SKM-1 (cell line): ENCODE measurements around the gene FEM1C.
A peak's percentile ranks its signal among the peaks of the same experiment; 100 is the strongest.

Experiments
- DNase-seq: peaks from one replicate; lab custom pipeline; 2025; ENCODE audit not compliant: unreplicated experiment; lab: John Stamatoyannopoulos, UW

FEM1C gene

DNA sequence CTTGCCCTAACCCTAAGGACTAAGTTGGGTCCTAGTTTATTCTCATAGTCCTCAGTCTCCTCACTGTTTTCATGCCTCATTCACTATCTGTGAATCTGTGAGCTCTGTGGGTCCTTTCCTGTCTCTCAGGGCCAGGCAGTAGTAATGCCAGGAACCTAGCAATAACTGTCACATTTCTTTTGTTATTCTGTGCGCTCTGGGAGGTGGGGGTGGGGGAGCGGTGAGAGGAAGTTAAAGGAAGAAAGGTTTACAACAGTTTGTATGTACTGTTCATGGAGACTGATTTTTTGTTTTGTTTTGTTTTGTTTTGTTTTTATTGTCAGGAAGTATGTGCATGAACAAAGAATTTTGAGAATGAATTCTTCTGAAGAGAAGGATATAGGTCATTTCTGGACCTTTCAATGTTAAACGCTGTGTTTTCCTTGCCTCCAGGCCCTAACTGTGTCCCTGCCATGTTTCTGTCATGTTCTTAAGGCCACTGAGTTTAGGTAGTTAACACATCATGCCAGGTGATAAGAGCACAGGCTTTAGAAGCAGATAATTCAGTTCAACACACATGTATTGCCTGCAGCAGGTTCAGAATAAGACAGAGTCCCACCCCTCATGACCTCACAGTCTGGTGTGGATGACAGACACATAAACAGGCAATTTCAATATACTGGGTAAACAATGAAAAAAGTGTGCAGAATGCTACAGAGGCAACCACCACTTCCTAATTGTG, 13.3 kb upstream of the FEM1C start:
- DNase-seq: no peak

DNA sequence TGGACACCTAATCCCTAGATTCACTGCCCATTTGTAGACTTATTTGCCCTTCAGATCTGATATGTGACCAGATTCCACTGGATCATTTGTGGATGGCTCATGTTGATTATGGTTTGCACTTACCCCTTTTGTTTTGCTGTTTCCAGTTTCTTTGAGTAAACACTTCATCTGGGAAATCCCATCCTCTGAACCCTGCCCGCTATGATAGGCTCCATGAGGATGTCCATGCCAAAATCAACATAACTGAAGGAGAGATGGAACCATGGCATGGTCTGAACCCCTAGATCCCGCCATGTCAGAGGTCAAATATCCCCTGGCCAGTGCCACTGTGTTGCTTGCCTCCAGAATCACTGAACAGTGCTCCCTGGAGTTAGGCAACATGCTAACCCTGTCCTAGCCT, 11.7 kb upstream of the FEM1C start:
- DNase-seq: no peak

DNA sequence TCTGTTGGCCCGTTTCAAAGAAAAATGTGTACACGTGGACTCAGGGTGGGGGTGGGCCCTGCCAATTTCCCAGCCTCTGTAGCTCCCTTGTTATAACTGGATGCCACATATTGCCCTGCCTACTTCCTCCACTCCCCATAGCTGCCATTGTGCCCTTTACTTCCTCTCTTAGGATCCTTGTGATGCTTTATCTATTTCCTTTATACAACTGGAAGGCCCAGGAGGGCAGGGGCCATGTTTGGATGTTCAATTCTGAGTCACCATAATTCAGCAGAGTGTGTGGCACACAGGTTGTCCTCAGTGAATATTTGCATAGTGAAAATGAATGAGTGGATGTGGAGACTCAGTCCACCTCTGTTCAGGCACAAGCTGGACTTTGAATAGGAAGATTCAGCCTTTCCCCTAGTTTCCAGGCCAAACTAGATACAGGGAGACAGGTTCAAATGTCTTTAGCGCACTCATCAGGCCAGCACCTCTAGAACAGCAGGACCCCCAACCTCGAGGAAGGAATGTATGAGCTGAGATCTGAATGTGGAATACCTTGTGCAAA, 10.6 kb upstream of the FEM1C start:
- no peak for DNase-seq

DNA sequence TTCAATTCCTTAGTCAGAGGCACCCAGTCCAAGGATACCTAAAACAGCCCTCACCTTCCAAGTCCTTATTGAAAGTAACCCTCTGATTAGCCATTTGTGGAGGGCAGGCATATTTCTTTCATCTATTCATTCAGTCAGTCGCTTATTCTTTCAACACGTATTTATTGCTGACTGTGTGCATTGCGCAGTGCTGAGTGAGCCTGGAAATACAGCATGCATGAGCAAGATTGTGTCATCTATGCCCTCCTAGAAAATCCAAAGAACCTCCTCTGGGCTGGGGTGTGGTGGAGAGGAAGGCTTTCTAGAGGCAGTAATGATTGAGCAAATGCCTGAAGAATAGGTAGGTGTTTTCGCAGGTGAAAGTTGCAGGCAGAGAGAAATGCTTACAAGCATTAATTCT, 8.5 kb upstream of the FEM1C start:
- no peak for DNase-seq

DNA sequence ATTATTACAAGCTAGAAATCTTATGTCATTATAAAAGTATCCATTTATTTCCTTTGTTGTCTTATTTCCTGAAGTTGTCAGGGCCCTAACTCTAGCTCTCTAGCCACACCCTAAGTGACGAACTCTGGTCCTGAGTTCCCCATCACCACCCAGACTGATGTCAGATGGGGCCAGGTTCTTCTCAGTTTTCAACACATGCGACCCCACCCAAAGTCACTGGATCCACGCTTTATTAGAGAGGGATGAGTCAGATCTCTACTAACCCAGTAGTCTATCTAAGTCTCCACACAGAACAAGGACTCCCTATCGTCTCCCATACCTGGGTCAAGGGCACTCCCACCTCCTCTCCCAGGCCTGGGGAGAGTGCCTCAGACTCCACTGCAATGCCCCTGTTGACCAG, 6.8 kb upstream of the FEM1C start:
- no peak for DNase-seq

DNA sequence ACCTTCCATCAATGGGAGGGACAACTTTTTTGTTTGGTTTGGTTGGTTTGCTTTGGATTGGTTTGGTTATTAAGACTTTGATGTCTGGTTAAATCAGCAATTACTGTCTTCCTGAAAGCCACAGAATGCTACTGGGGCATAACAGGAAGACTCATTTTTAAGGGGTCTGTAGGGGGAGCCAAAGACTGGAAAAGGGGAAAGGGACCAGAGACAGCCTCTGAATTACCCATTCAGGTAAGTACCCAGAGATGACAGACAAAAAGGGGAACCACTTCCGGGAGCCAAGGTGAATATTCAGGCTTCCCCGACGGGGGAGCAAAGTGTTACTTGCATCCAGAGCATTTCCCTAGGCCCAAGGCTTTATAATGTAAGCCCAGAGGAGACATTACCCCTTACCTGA, 4.6 kb upstream of the FEM1C start:
- DNase-seq: no peak

DNA sequence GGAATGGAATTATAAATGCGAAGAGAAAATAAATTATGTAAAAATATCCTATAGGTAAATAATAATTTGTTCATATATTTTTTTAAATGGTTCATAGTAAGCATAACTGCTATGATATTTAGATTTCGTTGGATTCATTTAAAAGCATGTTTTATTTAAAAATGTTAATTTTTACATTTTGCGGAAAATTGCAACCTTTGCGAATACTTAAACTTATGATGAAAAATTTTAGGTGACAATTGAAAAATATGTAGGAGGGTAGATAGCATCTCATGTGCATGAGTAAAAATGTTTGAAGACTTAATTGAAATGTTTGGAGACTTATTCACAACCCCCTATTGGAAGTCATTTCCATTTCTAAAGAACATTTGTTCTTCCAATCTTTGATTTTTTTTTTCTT, 4.1 kb upstream of the FEM1C start:
- no peak for DNase-seq

DNA sequence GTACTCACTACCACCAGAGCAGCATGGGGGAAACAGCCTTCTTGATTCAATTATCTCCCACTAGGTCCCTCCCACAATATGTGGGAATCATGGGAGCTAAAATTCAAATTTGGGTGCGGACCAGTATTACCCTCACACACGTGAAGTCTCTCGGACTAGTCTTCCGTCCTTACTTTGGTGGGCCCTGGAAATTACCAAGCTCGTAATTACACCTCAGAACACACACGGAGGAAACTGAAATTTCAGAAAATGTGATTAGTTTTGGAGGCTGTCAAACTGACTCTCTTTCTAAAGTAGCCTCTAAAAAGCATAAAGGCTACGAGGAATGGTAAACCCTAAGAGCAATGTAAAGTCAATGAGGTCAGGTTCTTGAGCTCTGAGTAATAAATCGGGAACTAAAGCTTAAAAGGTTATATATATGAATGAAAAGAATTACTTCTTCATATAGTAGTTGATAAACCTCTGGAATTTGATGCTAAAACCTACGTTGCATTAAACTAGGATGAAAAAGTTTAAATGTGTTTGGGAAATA, 842 bp upstream of the FEM1C start:
- DNase-seq: no peak

DNA sequence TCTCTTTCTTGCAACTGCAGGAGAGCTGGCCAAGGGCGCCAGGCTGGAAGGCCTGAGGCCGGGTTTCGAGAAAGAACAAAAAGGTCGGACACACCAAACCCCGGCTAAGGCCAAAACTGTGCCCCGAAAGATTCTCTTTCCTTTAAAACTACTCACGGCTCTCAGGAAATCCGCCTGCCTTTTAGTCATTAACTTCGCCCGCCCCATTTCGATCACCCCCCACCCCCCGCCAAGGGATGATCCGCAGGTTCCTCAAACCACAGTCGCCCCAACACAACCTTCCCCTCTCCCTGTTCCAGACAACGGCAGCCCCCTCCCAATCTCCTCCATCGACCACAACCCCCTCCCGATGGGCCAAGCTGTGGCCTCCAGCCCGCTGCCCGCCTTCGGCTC, 536 bp downstream of the FEM1C start:
- DNase-seq: peak; percentile 18

DNA sequence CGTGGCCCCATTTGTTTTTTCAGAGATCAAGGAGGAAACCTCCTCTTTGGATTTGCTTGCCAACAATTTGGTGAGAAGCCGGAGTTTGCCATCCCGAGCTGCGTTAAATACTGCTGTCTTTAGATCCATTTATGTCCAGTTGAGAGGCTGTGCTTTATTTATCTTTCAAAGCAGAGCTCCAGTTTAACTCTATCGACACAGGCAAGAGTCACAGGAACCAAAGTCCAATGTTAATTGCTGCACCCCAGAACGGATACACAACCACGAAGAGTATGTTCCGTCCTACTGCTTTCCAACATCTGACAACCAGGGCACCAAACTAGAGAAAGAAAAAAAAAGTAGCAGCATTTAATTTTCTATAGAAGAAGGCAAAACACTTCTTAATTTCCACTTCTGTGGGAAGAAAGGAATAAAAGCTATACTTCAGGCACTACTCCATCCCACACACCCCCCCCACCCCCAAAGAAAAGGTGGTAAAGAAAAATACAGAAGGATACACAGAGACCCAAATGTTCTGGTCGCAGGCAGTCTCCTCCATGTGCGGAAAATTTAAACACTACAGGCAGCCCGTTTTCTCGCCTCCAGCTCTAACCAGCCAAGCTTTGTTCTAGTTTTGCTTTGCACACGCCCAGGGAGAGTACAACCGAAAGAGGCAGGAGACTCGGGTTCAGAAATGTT, 1.1 kb downstream of the FEM1C start:
- DNase-seq: no peak

DNA sequence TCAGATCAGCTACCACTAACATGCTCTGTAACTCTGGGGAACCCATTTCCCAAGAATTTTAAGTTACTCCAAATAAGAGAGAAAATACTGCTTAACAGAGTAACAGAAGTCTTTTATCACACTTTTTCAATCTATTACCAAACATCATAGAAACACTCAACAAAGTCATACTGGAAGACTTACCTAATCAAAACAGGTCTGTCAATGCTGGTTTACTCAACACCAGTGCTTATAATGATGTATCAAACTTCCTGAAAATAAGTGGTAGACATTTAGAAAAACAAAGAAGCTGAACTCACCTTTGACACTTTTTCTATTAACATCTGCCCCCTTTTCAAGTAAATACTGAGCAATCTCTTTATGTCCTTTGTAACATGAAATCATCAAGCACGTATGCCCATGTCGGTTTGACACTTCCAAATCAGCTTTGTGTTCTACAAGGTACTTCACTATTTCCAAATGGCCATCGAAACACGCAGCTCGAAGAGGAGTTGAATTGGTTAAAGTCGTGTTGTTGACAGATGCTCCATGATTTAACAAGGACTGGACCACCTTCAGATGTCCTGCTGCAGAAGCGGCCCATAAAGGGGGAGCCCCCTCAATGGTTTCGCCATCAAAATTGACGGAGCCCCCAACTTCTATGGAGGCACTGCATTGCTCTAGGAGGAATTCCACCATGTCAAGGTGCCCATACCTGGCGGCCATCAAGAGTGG, 1.8 kb downstream of the FEM1C start:
- DNase-seq: no peak

DNA sequence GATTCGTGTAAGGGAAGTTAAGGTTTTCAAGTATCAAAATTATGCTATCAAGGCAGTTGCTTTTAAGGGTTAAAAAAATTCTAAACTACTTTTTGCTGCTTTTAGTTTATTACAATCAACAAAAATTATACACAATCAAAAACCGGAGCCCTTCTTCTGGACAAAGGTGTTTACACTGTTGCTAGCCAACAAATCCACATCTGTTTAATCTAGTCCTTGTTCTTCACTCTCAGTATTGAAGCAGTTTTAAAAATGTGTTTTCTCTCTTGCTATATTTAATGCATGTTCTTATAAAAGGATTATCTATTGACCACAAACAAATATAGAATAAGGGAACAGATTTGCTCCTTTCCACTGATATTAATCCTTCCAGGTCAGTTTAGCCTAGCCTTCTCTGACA, 2.5 kb downstream of the FEM1C start:
- no peak for DNase-seq

DNA sequence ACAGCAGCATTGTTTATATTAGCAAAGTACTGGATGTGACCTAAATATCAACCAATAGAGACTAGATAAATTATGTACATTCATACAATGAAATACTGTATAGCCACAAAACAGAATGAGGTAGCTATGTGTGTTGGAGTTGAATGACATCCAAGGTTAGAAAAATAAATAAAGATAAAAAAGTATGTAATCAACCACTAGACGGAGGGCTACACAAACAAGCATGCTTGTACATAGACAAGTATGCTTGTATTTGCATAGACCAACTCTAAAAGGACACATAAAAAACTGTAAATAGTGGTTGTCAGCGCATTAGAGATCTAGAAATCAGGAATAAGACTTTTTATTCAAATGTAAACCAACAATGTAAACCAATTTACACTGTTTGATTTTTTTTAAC, 3.0 kb downstream of the FEM1C start:
- no peak for DNase-seq

DNA sequence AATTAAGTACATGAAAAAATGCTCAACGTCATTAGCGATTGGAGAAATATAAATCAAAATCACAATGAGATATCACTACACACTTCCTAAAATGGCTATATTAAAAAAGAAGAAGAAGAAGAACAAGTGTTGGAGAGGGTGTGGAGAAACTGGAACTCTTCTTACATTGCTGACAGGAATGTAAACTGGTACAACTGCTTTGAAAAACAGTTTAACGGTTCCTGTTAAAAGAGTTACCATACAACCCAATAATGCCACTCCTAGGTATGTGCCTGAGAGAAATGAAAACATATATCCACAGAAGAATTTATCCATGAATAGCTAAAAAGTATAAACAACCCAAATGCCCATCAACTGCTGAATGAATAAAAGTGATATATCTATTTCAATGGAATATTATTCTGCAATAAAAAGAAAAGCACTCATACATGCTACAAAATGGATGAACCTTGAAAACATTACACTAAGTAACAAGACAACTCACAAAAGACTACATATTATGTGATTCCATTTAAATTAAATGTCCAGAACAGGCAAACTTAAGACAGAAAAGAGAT, 9.0 kb downstream of the FEM1C start:
- no peak for DNase-seq

DNA sequence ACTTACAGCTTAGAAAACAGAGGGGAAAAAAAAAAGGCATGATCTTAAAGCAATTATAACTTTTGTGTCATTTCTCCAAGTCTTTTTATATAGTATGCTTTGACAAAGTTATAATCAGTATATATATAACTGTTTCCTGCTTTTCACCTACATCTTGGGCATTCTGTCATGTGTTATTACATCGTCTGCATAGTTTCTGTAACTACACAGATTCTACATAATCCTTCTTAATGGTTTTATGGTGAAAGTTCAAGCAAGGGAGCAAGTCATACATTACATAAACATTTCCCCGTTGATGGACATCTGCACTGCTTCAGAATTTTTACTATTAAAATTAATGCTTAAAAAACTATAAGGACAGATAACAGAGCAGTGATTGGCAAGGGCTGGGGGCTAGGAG, 12.1 kb downstream of the FEM1C start:
- no peak for DNase-seq

DNA sequence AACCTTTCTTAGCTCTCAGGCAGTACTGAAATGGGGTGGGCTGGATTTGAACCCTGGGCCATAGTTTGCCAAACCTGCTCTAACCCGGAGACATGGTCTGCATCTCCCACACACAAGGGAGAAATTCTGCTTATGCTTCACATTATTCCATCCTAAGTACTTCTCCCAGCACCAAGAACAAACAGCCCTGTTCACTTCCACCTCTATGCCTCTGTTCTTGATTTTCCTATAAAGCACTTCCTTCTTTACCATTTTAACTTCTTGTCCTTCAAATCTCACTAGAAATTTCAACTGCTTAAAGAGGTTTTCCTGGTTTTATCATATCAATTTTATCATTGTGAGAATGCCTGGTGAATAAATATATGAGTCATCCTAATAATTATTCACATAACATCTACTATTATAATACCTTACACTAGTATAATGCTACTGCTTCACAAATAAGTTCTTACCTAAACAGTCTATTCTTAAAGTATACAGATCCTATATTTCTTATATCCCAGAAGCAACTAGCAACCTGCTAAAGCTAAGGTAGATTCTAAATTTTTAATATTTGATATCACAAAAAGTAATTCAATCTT, 12.7 kb downstream of the FEM1C start:
- DNase-seq: no peak

DNA sequence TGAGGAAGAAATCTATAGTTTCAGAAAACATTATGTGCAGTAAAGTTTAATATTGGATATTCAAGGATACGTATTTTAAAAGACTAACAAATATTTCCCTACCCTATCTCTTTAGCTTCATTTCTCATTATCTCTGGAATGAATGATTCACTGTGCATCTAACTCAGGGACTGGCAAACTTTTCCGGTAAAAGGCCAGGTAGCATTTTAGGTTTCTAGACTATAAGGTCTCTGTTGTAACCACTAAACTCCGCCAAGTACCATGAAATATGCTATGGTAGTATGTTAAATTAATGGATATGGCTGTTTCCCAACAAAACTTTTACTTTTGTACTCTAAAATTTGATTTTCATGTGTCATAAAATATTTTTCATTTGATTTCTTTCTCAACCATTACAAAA, 13.2 kb downstream of the FEM1C start:
- no peak for DNase-seq

DNA sequence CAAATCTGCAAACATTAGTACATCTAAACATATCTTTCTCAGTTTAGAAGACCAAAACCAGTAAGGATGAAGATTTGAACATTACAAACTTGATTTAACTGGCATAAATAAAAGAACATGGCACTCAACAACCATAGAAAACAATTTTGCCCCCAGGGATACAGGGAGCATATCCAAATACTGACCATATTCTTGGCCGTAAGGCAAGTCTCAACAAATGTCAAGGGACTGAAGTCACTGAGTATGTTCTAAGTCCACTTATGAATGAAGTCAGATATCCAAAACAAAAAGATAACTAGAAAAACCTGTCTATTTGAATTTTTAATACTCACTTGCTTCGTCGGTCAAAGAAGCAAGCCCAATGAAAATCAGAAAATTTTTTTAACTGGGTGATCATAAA, 14.1 kb downstream of the FEM1C start:
- DNase-seq: no peak

DNA sequence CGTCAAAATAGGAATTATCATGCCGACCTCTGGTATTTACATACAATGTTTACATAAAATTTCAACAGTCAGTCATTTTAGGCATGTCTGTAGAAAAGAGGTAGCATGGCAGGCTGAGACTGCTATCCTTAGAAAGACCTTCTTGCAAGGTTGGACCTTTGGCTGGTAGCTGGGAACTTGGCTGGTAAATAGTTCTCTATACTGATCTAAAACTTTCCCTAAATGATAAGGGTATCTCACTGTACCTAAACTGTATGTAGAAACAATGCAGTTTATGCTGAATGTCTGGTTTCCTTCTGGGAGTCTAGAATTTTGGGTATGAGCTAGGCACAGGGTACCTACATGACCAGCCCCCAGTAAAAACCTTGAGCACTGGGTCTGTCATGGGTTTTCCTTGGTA, 18.0 kb downstream of the FEM1C start:
- no peak for DNase-seq

DNA sequence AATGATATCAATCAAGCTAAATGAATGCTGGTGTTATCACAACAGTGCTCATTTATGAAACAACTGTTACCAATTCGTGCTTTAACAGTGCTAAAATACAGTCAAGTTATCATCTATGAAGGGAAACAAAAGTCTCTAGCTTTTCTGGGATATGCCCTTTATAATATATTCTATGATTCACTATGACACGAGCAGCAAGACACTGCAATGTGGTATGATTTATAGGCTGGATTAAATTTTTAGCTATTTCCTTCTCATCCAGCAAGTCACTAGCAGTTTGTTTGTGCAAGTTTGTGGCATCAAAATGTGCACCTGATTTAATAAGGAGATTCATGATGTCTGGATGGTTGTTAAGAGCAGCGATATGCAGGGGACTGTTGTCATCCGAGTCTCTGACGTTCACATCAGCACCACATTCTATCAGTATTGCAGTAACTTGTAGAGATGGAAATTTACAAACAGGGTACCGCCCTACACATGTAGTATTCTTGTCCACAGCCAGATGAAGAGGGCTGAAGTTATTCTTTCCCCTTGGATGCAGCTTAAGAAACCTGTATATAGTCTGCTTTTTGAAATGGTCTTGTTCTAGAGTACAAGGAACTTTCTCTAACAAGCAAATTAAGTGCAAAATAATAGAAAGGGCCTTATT, 20.3 kb downstream of the FEM1C start:
- no peak for DNase-seq
